H9 (cell line): ENCODE data around the gene SMIM3. TPM values are rescaled to one million over a fixed set of nuclear protein-coding genes. Genes with fewer than 3 reads are reported as not detected.

Experiments
- DNase-seq: peaks from one replicate; pipeline ENCODE4 v3.0.0-alpha.2; 2017
- H2AFZ ChIP-seq: one replicate; pipeline ENCODE4 v1.6.1; 2013; ENCODE audit warnings: mild to moderate bottlenecking, low read length, control low read depth, moderate library complexity
- H2AK5ac ChIP-seq: 2 replicates; pipeline ENCODE4 v1.6.1; 2013; ENCODE audit warnings: low read length, control low read depth, mixed read lengths; ENCODE audit not compliant: insufficient read length
- H2BK120ac ChIP-seq: one replicate; pipeline ENCODE4 v1.6.1; 2013; ENCODE audit warnings: low read depth, mild to moderate bottlenecking, low read length, control low read depth, inconsistent platforms; ENCODE audit not compliant: poor library complexity, severe bottlenecking
- H2BK12ac ChIP-seq: 2 replicates; pipeline ENCODE4 v1.6.1; 2013; ENCODE audit warnings: low read length, control low read depth, mixed read lengths, low read depth; ENCODE audit not compliant: insufficient read length
- H2BK15ac ChIP-seq: 2 replicates; pipeline ENCODE4 v1.6.1; 2013; ENCODE audit warnings: low read depth, low read length, control low read depth
- H2BK20ac ChIP-seq: one replicate; pipeline ENCODE4 v1.6.1; 2013; ENCODE audit warnings: low read depth, mild to moderate bottlenecking, low read length, control low read depth, inconsistent platforms; ENCODE audit not compliant: poor library complexity, severe bottlenecking
- H2BK5ac ChIP-seq: 2 replicates; pipeline ENCODE4 v1.6.1; 2013; ENCODE audit warnings: low read length, control low read depth, mixed read lengths; ENCODE audit not compliant: insufficient read length
- H3K14ac ChIP-seq: 2 replicates; pipeline ENCODE4 v1.6.1; 2013; ENCODE audit warnings: low read length, control low read depth; ENCODE audit not compliant: insufficient read depth
- H3K18ac ChIP-seq: 2 replicates; pipeline ENCODE4 v1.6.1; 2013; ENCODE audit warnings: low read depth, mild to moderate bottlenecking, mixed read lengths, low read length, control low read depth; ENCODE audit not compliant: insufficient read length
- H3K23ac ChIP-seq: 2 replicates; pipeline ENCODE4 v1.6.1; 2013; ENCODE audit warnings: low read length, control low read depth, mixed read lengths, low read depth; ENCODE audit not compliant: insufficient read length
- H3K23me2 ChIP-seq: 2 replicates; pipeline ENCODE4 v1.6.1; 2013; ENCODE audit warnings: low read depth, mild to moderate bottlenecking, mixed read lengths, low read length, control low read depth; ENCODE audit not compliant: insufficient read length, poor library complexity, severe bottlenecking
- H3K27ac ChIP-seq: 2 replicates; pipeline ENCODE4 v1.5.1; 2013; ENCODE audit warnings: low read length, control low read depth, mixed read lengths, low read depth; ENCODE audit not compliant: insufficient read length
- H3K27me3 ChIP-seq: 2 replicates; pipeline ENCODE4 v1.6.1; 2013; ENCODE audit warnings: low read length, control low read depth, inconsistent platforms; ENCODE audit not compliant: insufficient read depth
- H3K4ac ChIP-seq: 2 replicates; pipeline ENCODE4 v1.6.1; 2013; ENCODE audit warnings: low read depth, mild to moderate bottlenecking, control low read depth, inconsistent platforms, low read length, moderate library complexity
- H3K4me1 ChIP-seq: 2 replicates; pipeline ENCODE4 v1.6.1; 2013; ENCODE audit warnings: low read length, control low read depth, inconsistent platforms; ENCODE audit not compliant: insufficient read depth
- H3K4me2 ChIP-seq: 2 replicates; pipeline ENCODE4 v1.6.1; 2013; ENCODE audit warnings: low read length, control low read depth, mixed read lengths; ENCODE audit not compliant: insufficient read length, insufficient read depth
- H3K56ac ChIP-seq: 2 replicates; pipeline ENCODE4 v1.6.1; 2013; ENCODE audit warnings: low read depth, mild to moderate bottlenecking, mixed read lengths, low read length, control low read depth; ENCODE audit not compliant: insufficient read length
- H3K79me1 ChIP-seq: 2 replicates; pipeline ENCODE4 v1.6.1; 2013; ENCODE audit warnings: low read depth, mild to moderate bottlenecking, moderate library complexity, low read length, control low read depth, inconsistent platforms; ENCODE audit not compliant: insufficient read depth, poor library complexity, severe bottlenecking
- H3K79me2 ChIP-seq: 2 replicates; pipeline ENCODE4 v1.6.1; 2013; ENCODE audit warnings: low read length, control low read depth, inconsistent platforms; ENCODE audit not compliant: insufficient read depth
- H3K9ac ChIP-seq: 2 replicates; pipeline ENCODE4 v1.6.1; 2013; ENCODE audit warnings: low read length, control low read depth, mixed read lengths; ENCODE audit not compliant: insufficient read length; ENCODE audit errors: extremely low read depth
- H3K9me3 ChIP-seq: one replicate; pipeline ENCODE4 v1.6.1; 2013; ENCODE audit warnings: low read depth, low read length, inconsistent platforms; ENCODE audit not compliant: control insufficient read depth
- H3T11ph ChIP-seq: one replicate; pipeline ENCODE4 v1.6.1; 2013; ENCODE audit warnings: mild to moderate bottlenecking, low read length, control low read depth, inconsistent platforms
- H4K20me1 ChIP-seq: one replicate; pipeline ENCODE4 v1.6.1; 2013; ENCODE audit not compliant: control insufficient read depth, insufficient read length, insufficient read depth
- H4K5ac ChIP-seq: 2 replicates; pipeline ENCODE4 v1.6.1; 2013; ENCODE audit warnings: low read depth, mild to moderate bottlenecking, mixed read lengths, low read length, control low read depth; ENCODE audit not compliant: insufficient read length
- H4K8ac ChIP-seq: replicated peaks from 2 replicates; pipeline ENCODE4 v1.6.1; 2013; ENCODE audit warnings: low read length, control low read depth, mixed read lengths, low read depth; ENCODE audit not compliant: insufficient read length
- H4K91ac ChIP-seq: 2 replicates; pipeline ENCODE4 v1.6.1; 2013; ENCODE audit warnings: low read depth, mild to moderate bottlenecking, moderate library complexity, mixed read lengths, low read length, control low read depth; ENCODE audit not compliant: insufficient read length
- H3K27ac Mint-ChIP-seq, 3 experiments: 2 replicates in 2 of 3; 3 replicates in 1 of 3; pipeline ENCODE4 v1.8.0; 2020 to 2021; ENCODE audit warnings: mixed read lengths in 3 of 3, mild to moderate bottlenecking in 1 of 3, moderate library complexity in 1 of 3
- H3K27me3 Mint-ChIP-seq: 2 replicates; pipeline ENCODE4 v1.8.0; 2021; ENCODE audit warnings: low read depth, mild to moderate bottlenecking, moderate library complexity, mixed read lengths
- H3K36me3 Mint-ChIP-seq, 3 experiments: 2 replicates in 2 of 3; 3 replicates in 1 of 3; pipeline ENCODE4 v1.8.0; 2020 to 2021; ENCODE audit warnings: low read depth in 3 of 3, mixed read lengths in 3 of 3; ENCODE audit not compliant: insufficient read depth in 1 of 3
- H3K4me1 Mint-ChIP-seq, 2 experiments: 2 replicates each; pipeline ENCODE4 v1.8.0; 2020; ENCODE audit warnings: mixed read lengths in 2 of 2
- H3K4me3 Mint-ChIP-seq, 2 experiments: 2 replicates in 1 of 2; 3 replicates in 1 of 2; pipeline ENCODE4 v1.8.0; 2020 to 2021; ENCODE audit warnings: mild to moderate bottlenecking in 2 of 2, mixed read lengths in 2 of 2, moderate library complexity in 1 of 2
- H3K9me3 Mint-ChIP-seq, 2 experiments: 2 replicates in 1 of 2; 3 replicates in 1 of 2; pipeline ENCODE4 v1.8.0; 2020; ENCODE audit warnings: mild to moderate bottlenecking in 2 of 2, mixed read lengths in 2 of 2, moderate library complexity in 1 of 2
- WGBS: extraction: QIAGEN DNeasy Blood & Tissue Kit; methylation state at CpG from one replicate; pipeline ENCODE4 v1.1.7; 2013; ENCODE audit warnings: missing lambda C conversion rate, low lambda C conversion rate, mixed read lengths; ENCODE audit not compliant: insufficient read length; ENCODE audit errors: extremely low coverage; 5-methylcytosine and 5-hydroxymethylcytosine counted together
- total RNA-seq: library from RNA; stranded (reverse); gene quantifications from 2 replicates; pipeline ENCODE4 v1.2.1, GENCODE V29; 2021
- TF ChIP-seq, protein P1 (sequence below): fragments of 200-600 bp; sonication (generic); conservative IDR thresholded peaks from 3 replicates; pipeline ENCODE4 v1.8.0; 2021; ENCODE audit warnings: antibody characterized with exemption, mild to moderate bottlenecking

The SMIM3 gene
- total RNA-seq, 1 experiment from 2014 or later = 42.0 TPM

DNA sequence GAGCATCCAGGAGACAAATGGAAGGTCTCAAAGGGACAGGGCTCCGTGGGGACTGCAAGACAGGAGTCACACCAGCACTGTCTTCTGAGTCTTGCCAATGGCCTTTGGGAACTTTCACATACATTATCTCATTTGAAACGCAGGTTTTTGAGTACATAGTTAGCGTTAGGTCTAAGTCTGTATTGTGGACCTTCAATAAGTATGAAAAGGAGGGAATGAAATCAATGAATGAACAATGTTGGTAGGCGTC, 19.3 kb upstream of the SMIM3 start:
- WGBS = no CpG with 5 or more reads among the region's 4 CpGs
- no peaks in the 10 kb centered on the region for H3K4me1 ChIP-seq
- H4K8ac ChIP-seq = no peak overlapping the region
- TF ChIP-seq, protein P1, sequence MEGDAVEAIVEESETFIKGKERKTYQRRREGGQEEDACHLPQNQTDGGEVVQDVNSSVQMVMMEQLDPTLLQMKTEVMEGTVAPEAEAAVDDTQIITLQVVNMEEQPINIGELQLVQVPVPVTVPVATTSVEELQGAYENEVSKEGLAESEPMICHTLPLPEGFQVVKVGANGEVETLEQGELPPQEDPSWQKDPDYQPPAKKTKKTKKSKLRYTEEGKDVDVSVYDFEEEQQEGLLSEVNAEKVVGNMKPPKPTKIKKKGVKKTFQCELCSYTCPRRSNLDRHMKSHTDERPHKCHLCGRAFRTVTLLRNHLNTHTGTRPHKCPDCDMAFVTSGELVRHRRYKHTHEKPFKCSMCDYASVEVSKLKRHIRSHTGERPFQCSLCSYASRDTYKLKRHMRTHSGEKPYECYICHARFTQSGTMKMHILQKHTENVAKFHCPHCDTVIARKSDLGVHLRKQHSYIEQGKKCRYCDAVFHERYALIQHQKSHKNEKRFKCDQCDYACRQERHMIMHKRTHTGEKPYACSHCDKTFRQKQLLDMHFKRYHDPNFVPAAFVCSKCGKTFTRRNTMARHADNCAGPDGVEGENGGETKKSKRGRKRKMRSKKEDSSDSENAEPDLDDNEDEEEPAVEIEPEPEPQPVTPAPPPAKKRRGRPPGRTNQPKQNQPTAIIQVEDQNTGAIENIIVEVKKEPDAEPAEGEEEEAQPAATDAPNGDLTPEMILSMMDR = no peak
- no peak overlapping the region for H3K4me3 Mint-ChIP-seq
- no peak overlapping the region for H2BK120ac ChIP-seq
- peaks cover 10 to 12% of the 10 kb centered on the region in 2 experiments; a peak in 3 of 5 replicates for H3K9me3 Mint-ChIP-seq
- no peaks in the 10 kb centered on the region for H4K20me1 ChIP-seq
- H3K27ac ChIP-seq = no peak overlapping the region
- H3K23me2 ChIP-seq = peaks cover 4% of the 10 kb centered on the region
- no peak overlapping the region for H3K23ac ChIP-seq
- H3K36me3 Mint-ChIP-seq = peaks cover 21 to 38% (median 23%) of the 10 kb centered on the region in 3 experiments
- H3K79me1 ChIP-seq = peaks cover 3% of the 10 kb centered on the region
- H3T11ph ChIP-seq = no peak overlapping the region
- H3K27me3 Mint-ChIP-seq = peaks cover 11% of the 10 kb centered on the region
- peak overlapping the region; percentile 16 for H3K18ac ChIP-seq
- no peak overlapping the region for H3K56ac ChIP-seq
- no peak overlapping the region; a peak in 1 of 7 replicates for H3K27ac Mint-ChIP-seq
- no peak overlapping the region for H4K91ac ChIP-seq
- H3K14ac ChIP-seq = no peak overlapping the region
- DNase-seq = no peak
- no peak overlapping the region for H2BK12ac ChIP-seq
- H3K4me1 Mint-ChIP-seq = peaks cover 7 to 17% of the 10 kb centered on the region in 2 experiments
- H3K79me2 ChIP-seq = peaks cover 2% of the 10 kb centered on the region; the same call in 1 of the 2 replicates
- H3K27me3 ChIP-seq = no peaks in the 10 kb centered on the region
- H3K9me3 ChIP-seq = no peaks in the 10 kb centered on the region
- H3K4me2 ChIP-seq = peak overlapping the region; percentile 31
- H4K5ac ChIP-seq = no peak overlapping the region
- no peak overlapping the region for H2BK20ac ChIP-seq
- no peak overlapping the region for H2BK5ac ChIP-seq
- H2AFZ ChIP-seq = no peak overlapping the region
- H3K9ac ChIP-seq = peak overlapping the region; percentile 9
- H2BK15ac ChIP-seq = no peak overlapping the region
- no peak overlapping the region for H3K4ac ChIP-seq
- no peak overlapping the region for H2AK5ac ChIP-seq
